Hepatocyte (in vitro differentiated cells): ENCODE results near the gene CDKN3. TPM values are rescaled to one million over a fixed set of nuclear protein-coding genes. Genes with fewer than 3 reads are reported as not detected.
"Not testable (repeated sequence)": the region's sequence is repeated elsewhere in the genome, so short reads cannot be mapped to it uniquely, and the experiment has no call there.

Source experiments
- DNase-seq: peaks from one replicate; pipeline ENCODE4 v3.0.0-alpha.2; 2016; ENCODE audit warnings: low spot score
- H2AFZ ChIP-seq: fragments of 200-600 bp; sonication (generic); 2 replicates; pipeline ENCODE4 v1.6.0; 2016; ENCODE audit warnings: antibody characterized with exemption, mild to moderate bottlenecking
- H3K27ac ChIP-seq: fragments of 200-600 bp; sonication (generic); 2 replicates; pipeline ENCODE4 v1.5.1; 2016; ENCODE audit warnings: mild to moderate bottlenecking
- H3K27me3 ChIP-seq: fragments of 200-600 bp; sonication (generic); 2 replicates; pipeline ENCODE4 v1.6.1; 2016
- H3K36me3 ChIP-seq: fragments of 200-600 bp; sonication (generic); replicated peaks from 2 replicates; pipeline ENCODE4 v1.5.1; 2016; ENCODE audit warnings: low read depth; ENCODE audit not compliant: insufficient read depth
- H3K4me1 ChIP-seq: fragments of 200-600 bp; sonication (generic); 2 replicates; pipeline ENCODE4 v1.5.1; 2016; ENCODE audit warnings: mild to moderate bottlenecking, moderate library complexity; ENCODE audit not compliant: insufficient read depth
- H3K4me2 ChIP-seq: fragments of 200-600 bp; sonication (generic); 2 replicates; pipeline ENCODE4 v1.6.0; 2016
- H3K4me3 ChIP-seq: fragments of 200-600 bp; sonication (generic); 2 replicates; pipeline ENCODE4 v1.5.1; 2016; ENCODE audit warnings: mild to moderate bottlenecking
- H3K79me2 ChIP-seq: fragments of 200-600 bp; sonication (generic); 2 replicates; pipeline ENCODE4 v1.6.0; 2017; ENCODE audit warnings: mild to moderate bottlenecking
- H3K9me2 ChIP-seq: fragments of 200-600 bp; sonication (generic); replicated peaks from 2 replicates; pipeline ENCODE4 v1.6.0; 2017; ENCODE audit warnings: mild to moderate bottlenecking; ENCODE audit not compliant: insufficient read depth
- H3K9me3 ChIP-seq: fragments of 200-600 bp; sonication (generic); 2 replicates; pipeline ENCODE4 v1.5.1; 2016; ENCODE audit warnings: low read depth, mild to moderate bottlenecking
- H4K20me1 ChIP-seq: fragments of 200-600 bp; sonication (generic); 2 replicates; pipeline ENCODE4 v1.6.0; 2016; ENCODE audit warnings: mild to moderate bottlenecking; ENCODE audit not compliant: insufficient read depth, poor library complexity, severe bottlenecking
- CTCF ChIP-seq: fragments of 200-600 bp; sonication (generic); IDR thresholded peaks from 2 replicates; pipeline ENCODE4 v1.5.1; 2016; ENCODE audit warnings: antibody characterized with exemption, mild to moderate bottlenecking; ENCODE audit not compliant: poor library complexity
- EZH2 ChIP-seq: fragments of 200-600 bp; sonication (generic); IDR thresholded peaks from 2 replicates; pipeline ENCODE4 v1.6.1; 2016; ENCODE audit warnings: antibody characterized with exemption, mild to moderate bottlenecking, borderline replicate concordance
- EZH2phosphoT487 ChIP-seq: fragments of 200-600 bp; sonication (generic); IDR thresholded peaks from one replicate; pipeline ENCODE4 v1.6.1; 2018; ENCODE audit warnings: antibody characterized with exemption, mild to moderate bottlenecking, low read depth, moderate library complexity; ENCODE audit not compliant: unreplicated experiment, severe bottlenecking
- WGBS: methylation state at CpG from one replicate; pipeline ENCODE4 v1.1.6; 2016; ENCODE audit warnings: low lambda C conversion rate; ENCODE audit errors: missing lambda C conversion rate; 5-methylcytosine and 5-hydroxymethylcytosine counted together
- polyA plus RNA-seq: library from polyadenylated mRNA; unstranded; fragments of >200 nt; fragmentation: Nextera tagmentation; extraction: Ambion mirVana; gene quantifications from 2 replicates; pipeline ENCODE4 v1.2.1, GENCODE V29; 2016
- total RNA-seq: library from RNA; depleted of rRNA; stranded (reverse); fragments of >200 nt; gene quantifications from 2 replicates; pipeline ENCODE4 v1.2.3, GENCODE V29; 2014

Gene CDKN3
- total and polyA plus RNA-seq, 2 experiments from 2014 or later: 11.7 to 18.8 TPM

- Histone ChIP-seq H3K9me3 (no peaks in the 10 kb centered on the region), H3K27me3 (no peaks in the 10 kb centered on the region), H2AFZ (no peak overlapping the region), H3K4me1 (no peaks in the 10 kb centered on the region), H3K4me3 (no peak overlapping the region), H3K27ac (no peak overlapping the region), H3K4me2 (no peak overlapping the region), H3K9me2 (no peaks in the 10 kb centered on the region), H3K79me2 (peaks cover 2% of the 10 kb centered on the region), H4K20me1 (no peaks in the 10 kb centered on the region), H3K36me3 (no peaks in the 10 kb centered on the region)
- 90% methylated on average over 2 of the region's 2 CpGs for WGBS
- no peak for TF ChIP-seq CTCF
- no peak for TF ChIP-seq EZH2phosphoT487
- TF ChIP-seq EZH2: no peak
- DNase-seq: no peak
Observed at GRCh38 chr14:54399560-54399959, 2.8 kb downstream of the CDKN3 start.

DNA sequence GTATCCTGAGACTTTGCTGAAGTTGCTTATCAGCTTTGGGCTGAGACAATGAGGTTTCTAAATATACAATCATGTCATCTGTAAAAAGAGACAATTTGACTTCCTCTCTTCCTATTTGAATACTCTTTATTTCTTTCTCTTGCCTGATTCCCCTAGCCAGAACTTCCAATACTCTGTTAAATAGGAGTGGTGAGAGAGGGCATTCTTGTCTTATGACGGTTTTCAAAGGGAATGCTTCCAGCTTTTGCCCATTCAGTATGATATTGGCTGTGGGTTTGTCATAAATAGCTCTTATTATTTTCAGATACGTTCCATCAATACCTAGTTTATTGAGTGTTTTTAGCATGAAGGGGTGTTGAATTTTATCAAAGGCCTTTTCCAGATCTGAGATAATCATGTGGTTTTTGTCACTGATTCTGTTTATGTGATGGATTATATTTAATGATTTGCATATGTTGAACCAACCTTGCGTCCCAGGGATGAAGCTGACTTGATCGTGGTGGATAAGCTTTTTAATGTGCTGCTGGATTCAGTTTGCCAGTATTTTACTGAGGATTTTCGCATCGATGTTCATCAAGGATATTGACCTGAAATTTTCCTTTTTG is 6.7 kb downstream of the CDKN3 start:
- H3K79me2 ChIP-seq, H2AFZ ChIP-seq, H3K9me2 ChIP-seq, H3K9me3 ChIP-seq, H3K36me3 ChIP-seq, H3K4me2 ChIP-seq, H3K4me3 ChIP-seq, H3K27me3 ChIP-seq, H3K4me1 ChIP-seq, H3K27ac ChIP-seq, H4K20me1 ChIP-seq, DNase-seq: not testable (repeated sequence)
- WGBS: 63% methylated on average over 6 of the region's 6 CpGs

- no peaks in the 10 kb centered on the region for H3K27me3 ChIP-seq
- no peak overlapping the region for H3K4me3 ChIP-seq
- no peaks in the 10 kb centered on the region for H3K79me2 ChIP-seq
- TF ChIP-seq CTCF: no peak
- H3K9me2 ChIP-seq: no peaks in the 10 kb centered on the region
- H3K27ac ChIP-seq: no peak overlapping the region
- no peak for DNase-seq
- no peaks in the 10 kb centered on the region for H3K36me3 ChIP-seq
- H4K20me1 ChIP-seq: no peaks in the 10 kb centered on the region
- H2AFZ ChIP-seq: no peak overlapping the region
- H3K4me1 ChIP-seq: no peaks in the 10 kb centered on the region
- 91% methylated on average over 1 of the region's 1 CpG for WGBS
- H3K9me3 ChIP-seq: no peaks in the 10 kb centered on the region
- H3K4me2 ChIP-seq: no peak overlapping the region
Observed at GRCh38 chr14:54410215-54410614, 13.4 kb downstream of the CDKN3 start.

GRCh38 chr14:54411371-54411770 is 14.6 kb downstream of the CDKN3 start:
- H3K27ac ChIP-seq: no peak overlapping the region
- H3K27me3 ChIP-seq: no peaks in the 10 kb centered on the region
- no peaks in the 10 kb centered on the region for H3K4me1 ChIP-seq
- H2AFZ ChIP-seq: no peak overlapping the region
- H3K9me2 ChIP-seq: no peaks in the 10 kb centered on the region
- no peaks in the 10 kb centered on the region for H3K79me2 ChIP-seq
- WGBS: 94% methylated on average over 3 of the region's 3 CpGs
- H3K4me3 ChIP-seq: no peak overlapping the region
- H3K9me3 ChIP-seq: no peaks in the 10 kb centered on the region
- H3K4me2 ChIP-seq: no peak overlapping the region
- no peaks in the 10 kb centered on the region for H3K36me3 ChIP-seq
- DNase-seq: no peak
- no peaks in the 10 kb centered on the region for H4K20me1 ChIP-seq
- TF ChIP-seq EZH2phosphoT487: no peak
- TF ChIP-seq CTCF: no peak
- TF ChIP-seq EZH2: no peak
